ENCODE data around the gene NKG7. TPM values are rescaled to one million over a fixed set of nuclear protein-coding genes. Genes with fewer than 3 reads are reported as not detected.

NKG7 gene
- total and polyA plus RNA-seq, 2 of the 13 experiments (the other 11 are each of a cell fraction or from before 2014, with no cell fraction given) = 0.40 TPM; not detected in 1

- TF ChIP-seq TIGD3 (CRISPR knock-in tag; IDR thresholded peaks at IDR 0.05; ENCODE audit: borderline replicate concordance) = no peak
- TF ChIP-seq STAT5B (CRISPR knock-in tag; IDR thresholded peaks at IDR 0.05) = no peak
- 0 out of 2 replicates have a peak, but pooled peaks have one; percentile 13 for TF ChIP-seq ARID5B (CRISPR knock-in tag; IDR thresholded peaks at IDR 0.05)
- no peak for TF ChIP-seq MXD1 (CRISPR knock-in tag; IDR thresholded peaks at IDR 0.05)
- TF ChIP-seq THAP9 (CRISPR knock-in tag; IDR thresholded peaks at IDR 0.05; ENCODE audit: borderline replicate concordance) = peak; percentile 20; the same call in 1 of the 2 replicates
- TF ChIP-seq ZNF275 (CRISPR knock-in tag; IDR thresholded peaks at IDR 0.05; ENCODE audit: borderline replicate concordance) = no peak
- peak; percentile 69; the same call in 1 of the 2 replicates for TF ChIP-seq GABPB1 (CRISPR knock-in tag; IDR thresholded peaks at IDR 0.05)
- no peak for TF ChIP-seq ZFP36L1 (CRISPR knock-in tag; IDR thresholded peaks at IDR 0.05)
- no peak for TF ChIP-seq CENPT (CRISPR knock-in tag; IDR thresholded peaks at IDR 0.05; ENCODE audit: low read depth)
- no peak for TF ChIP-seq KAT7 (CRISPR knock-in tag; IDR thresholded peaks at IDR 0.05; ENCODE audit: borderline replicate concordance)
- TF ChIP-seq ZSCAN31 (CRISPR knock-in tag; IDR thresholded peaks at IDR 0.05; ENCODE audit: low read depth) = 0 out of 2 replicates have a peak, but pooled peaks have one; percentile 24
- TF ChIP-seq ATM (IDR thresholded peaks at IDR 0.05; ENCODE audit: borderline replicate concordance) = no peak
- no peak for TF ChIP-seq FOXP4 (CRISPR knock-in tag; IDR thresholded peaks at IDR 0.05)
- no peak for TF ChIP-seq NRL (CRISPR knock-in tag; IDR thresholded peaks at IDR 0.05; ENCODE audit: borderline replicate concordance)
- TF ChIP-seq ZNF570 (CRISPR knock-in tag; IDR thresholded peaks at IDR 0.05; ENCODE audit: borderline replicate concordance) = no peak
- TF ChIP-seq POLR2AphosphoS2 (IDR thresholded peaks at IDR 0.05; ENCODE audit: low read depth, low read length) = no peak
Measured at GRCh38 chr19:51338563-51339312, 33.7 kb downstream of the NKG7 start (continued).

Measured in HepG2 (cell line).